Measurements from ENCODE around the gene ARHGAP26.
A peak's percentile ranks its signal among the peaks of the same experiment; 100 is the strongest.

Gene ARHGAP26

GRCh38 chr5:142881076-142881783 is 111.1 kb downstream of the ARHGAP26 start:
- peak; percentile 72 for DNase-seq

- DNase-seq = no peak
Measured at GRCh38 chr5:142881784-142882126, 111.6 kb downstream of the ARHGAP26 start.

- peak; percentile 91 for DNase-seq
Measured at GRCh38 chr5:142883025-142883424, 112.8 kb downstream of the ARHGAP26 start.

- DNase-seq = no peak
Measured at GRCh38 chr5:142883438-142883837, 113.3 kb downstream of the ARHGAP26 start.

- no peak for DNase-seq
Measured at GRCh38 chr5:142884029-142884428, 113.9 kb downstream of the ARHGAP26 start.

GRCh38 chr5:142886211-142886610 is 116.0 kb downstream of the ARHGAP26 start:
- DNase-seq = no peak

- DNase-seq = peak; percentile 37
Measured at GRCh38 chr5:142886956-142887355, 116.8 kb downstream of the ARHGAP26 start.

- DNase-seq = peak; percentile 68
Measured at GRCh38 chr5:142888469-142889085, 118.4 kb downstream of the ARHGAP26 start.

- no peak for DNase-seq
Measured at GRCh38 chr5:142892021-142892420, 121.8 kb downstream of the ARHGAP26 start.

GRCh38 chr5:142894315-142894714 is 124.1 kb downstream of the ARHGAP26 start:
- DNase-seq = no peak

- no peak for DNase-seq
Measured at GRCh38 chr5:142894749-142895148, 124.6 kb downstream of the ARHGAP26 start.

- no peak for DNase-seq
Measured at GRCh38 chr5:142896325-142897007, 126.3 kb downstream of the ARHGAP26 start.

- DNase-seq = no peak
Measured at GRCh38 chr5:142897328-142897727, 127.2 kb downstream of the ARHGAP26 start.

- DNase-seq = peak; percentile 65
Measured at GRCh38 chr5:142900927-142901326, 130.8 kb downstream of the ARHGAP26 start.

- no peak for DNase-seq
Measured at GRCh38 chr5:142901476-142902185, 131.5 kb downstream of the ARHGAP26 start.

GRCh38 chr5:142902186-142902965 is 132.2 kb downstream of the ARHGAP26 start:
- DNase-seq = no peak

GRCh38 chr5:142904416-142904815 is 134.2 kb downstream of the ARHGAP26 start:
- DNase-seq = peak; percentile 92

- no peak for DNase-seq
Measured at GRCh38 chr5:142905348-142905747, 135.2 kb downstream of the ARHGAP26 start.

GRCh38 chr5:142906863-142907671 is 136.9 kb downstream of the ARHGAP26 start:
- DNase-seq = no peak

- no peak for DNase-seq
Measured at GRCh38 chr5:142908659-142909058, 138.5 kb downstream of the ARHGAP26 start.

- no peak for DNase-seq
Measured at GRCh38 chr5:142910128-142910527, 140.0 kb downstream of the ARHGAP26 start.

- no peak for DNase-seq
Measured at GRCh38 chr5:142911170-142911569, 141.0 kb downstream of the ARHGAP26 start.
